Lung (tissue), 12 donors: ENCODE results near the gene MYLK2. TPM values are rescaled to one million over a fixed set of nuclear protein-coding genes. Genes with fewer than 3 reads are reported as not detected.

Experiments used
- ATAC-seq: fragments of 200-7000 bp; cut with Tn5 transposase; one replicate; pipeline ENCODE4 v1.9.1; 2020; ENCODE audit warnings: moderate number of reproducible peaks; ENCODE audit not compliant: insufficient read depth, low FRiP score
- DNase-seq, 3 donors: peaks; one replicate each; pipeline ENCODE4 v3.0.0-alpha.2; 2013 to 2017
- H3K27ac ChIP-seq, 2 donors: one replicate each; pipeline ENCODE4 v1.5.1; 2013; ENCODE audit warnings: mild to moderate bottlenecking in 2 of 2, moderate library complexity in 2 of 2, control low read depth in 1 of 2, inconsistent platforms in 1 of 2, low read depth in 1 of 2, low read length in 1 of 2
- H3K27me3 ChIP-seq, 3 donors: one replicate each; pipeline ENCODE4 v1.5.1; 2013; ENCODE audit warnings: low read length in 2 of 3; ENCODE audit not compliant: control insufficient read depth in 3 of 3, insufficient read depth in 3 of 3
- H3K36me3 ChIP-seq, 4 donors: one replicate each; pipeline ENCODE4 v1.5.1; 2013; ENCODE audit warnings: low read length in 4 of 4, mild to moderate bottlenecking in 1 of 4, moderate library complexity in 1 of 4; ENCODE audit not compliant: control insufficient read depth in 4 of 4, insufficient read depth in 4 of 4
- H3K4me1 ChIP-seq, 5 donors: one replicate each; pipeline ENCODE4 v1.5.1; 2013; ENCODE audit warnings: low read length in 5 of 5, mild to moderate bottlenecking in 2 of 5, moderate library complexity in 1 of 5; ENCODE audit not compliant: control insufficient read depth in 5 of 5, insufficient read depth in 5 of 5
- H3K4me3 ChIP-seq: one replicate; pipeline ENCODE4 v1.5.1; 2013; ENCODE audit warnings: mild to moderate bottlenecking, control low read depth, moderate library complexity
- H3K9ac ChIP-seq, 2 donors: one replicate each; pipeline ENCODE4 v1.5.1; 2013; ENCODE audit warnings: low read length in 2 of 2, control low read depth in 1 of 2; ENCODE audit not compliant: insufficient read depth in 1 of 2
- H3K9me3 ChIP-seq, 4 donors: one replicate each; pipeline ENCODE4 v1.5.1; 2013; ENCODE audit warnings: low read length in 3 of 4, mild to moderate bottlenecking in 1 of 4, moderate library complexity in 1 of 4; ENCODE audit not compliant: control insufficient read depth in 4 of 4, insufficient read depth in 3 of 4
- WGBS, 2 donors: extraction: QIAGEN DNeasy Blood & Tissue Kit; methylation state at CpG; one replicate each; pipeline ENCODE4 v1.1.7; 2013; 5-methylcytosine and 5-hydroxymethylcytosine counted together
- polyA plus RNA-seq, 2 donors: library from polyadenylated mRNA; stranded (reverse); fragments of 200-250 nt; gene quantifications; one replicate each; pipeline ENCODE4 v1.2.1, GENCODE V29; 2013
- total RNA-seq, 2 donors: library from RNA; depleted of rRNA in 1 of 2; stranded (reverse); fragments of >200 nt in 1 of 2; gene quantifications; one replicate each; pipeline ENCODE4 v1.2.1, GENCODE V29; 2014 to 2021
- TF ChIP-seq, protein P1 (sequence below): IDR thresholded peaks from 2 replicates; pipeline ENCODE4 v1.5.1; 2012; ENCODE audit warnings: mild to moderate bottlenecking; ENCODE audit errors: control extremely low read depth, extremely low read depth
- donor health status: control.
- donor health status: control.
- donor health status: Bipolar disorder and iron deficiency.
- donor health status: healthy.
- donor health status: DM: yes; HTN: yes; CAD: no.

MYLK2 gene
- total and polyA plus RNA-seq, 4 donors = 0.06 to 0.28 (median 0.26) TPM; not detected in 1

- Histone ChIP-seq H3K4me1 (peaks cover 0 to 23% (median 5%) of the 10 kb centered on the region in 5 donors), H3K4me3 (no peak overlapping the region), H3K9me3 (no peaks in the 10 kb centered on the region), H3K36me3 (no peaks in the 10 kb centered on the region), H3K9ac (no peak overlapping the region), H3K27ac (no peak overlapping the region), H3K27me3 (no peaks in the 10 kb centered on the region)
- TF ChIP-seq, protein P1, sequence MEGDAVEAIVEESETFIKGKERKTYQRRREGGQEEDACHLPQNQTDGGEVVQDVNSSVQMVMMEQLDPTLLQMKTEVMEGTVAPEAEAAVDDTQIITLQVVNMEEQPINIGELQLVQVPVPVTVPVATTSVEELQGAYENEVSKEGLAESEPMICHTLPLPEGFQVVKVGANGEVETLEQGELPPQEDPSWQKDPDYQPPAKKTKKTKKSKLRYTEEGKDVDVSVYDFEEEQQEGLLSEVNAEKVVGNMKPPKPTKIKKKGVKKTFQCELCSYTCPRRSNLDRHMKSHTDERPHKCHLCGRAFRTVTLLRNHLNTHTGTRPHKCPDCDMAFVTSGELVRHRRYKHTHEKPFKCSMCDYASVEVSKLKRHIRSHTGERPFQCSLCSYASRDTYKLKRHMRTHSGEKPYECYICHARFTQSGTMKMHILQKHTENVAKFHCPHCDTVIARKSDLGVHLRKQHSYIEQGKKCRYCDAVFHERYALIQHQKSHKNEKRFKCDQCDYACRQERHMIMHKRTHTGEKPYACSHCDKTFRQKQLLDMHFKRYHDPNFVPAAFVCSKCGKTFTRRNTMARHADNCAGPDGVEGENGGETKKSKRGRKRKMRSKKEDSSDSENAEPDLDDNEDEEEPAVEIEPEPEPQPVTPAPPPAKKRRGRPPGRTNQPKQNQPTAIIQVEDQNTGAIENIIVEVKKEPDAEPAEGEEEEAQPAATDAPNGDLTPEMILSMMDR = no peak
- DNase-seq = no peak
- 92 to 96% methylated on average over 5 of the region's 5 CpGs for WGBS, 2 donors
- ATAC-seq = no peak
These were observed 1.7 kb upstream of the MYLK2 start for GRCh38 chr20:31817461-31817860.

- 79 to 90% methylated on average over 8 of the region's 8 CpGs for WGBS, 2 donors
These were observed 714 bp upstream of the MYLK2 start for GRCh38 chr20:31818376-31818908.

GRCh38 chr20:31820228-31820627 lies 1.1 kb downstream of the MYLK2 start:
- no peak overlapping the region for H3K9ac ChIP-seq

More at GRCh38 chr20:31818376-31818908, 714 bp upstream of the MYLK2 start:
- Histone ChIP-seq H3K4me3 (no peak overlapping the region), H3K27ac (no peak overlapping the region), H3K9ac (no peak overlapping the region), H3K9me3 (no peaks in the 10 kb centered on the region), H3K27me3 (no peaks in the 10 kb centered on the region), H3K36me3 (no peaks in the 10 kb centered on the region), H3K4me1 (peaks cover 0 to 20% (median 5%) of the 10 kb centered on the region in 5 donors)
- no peak for ATAC-seq
- TF ChIP-seq, protein P1 = no peak
- no peak for DNase-seq

More at GRCh38 chr20:31820228-31820627, 1.1 kb downstream of the MYLK2 start:
- 89 to 91% methylated on average over 6 of the region's 6 CpGs for WGBS, 2 donors
- H3K4me1 ChIP-seq = peaks cover 0 to 20% (median 3%) of the 10 kb centered on the region in 5 donors
- DNase-seq (no peak), ATAC-seq (no peak)
- no peaks in the 10 kb centered on the region for H3K27me3 ChIP-seq
- H3K4me3 ChIP-seq = no peak overlapping the region
- no peaks in the 10 kb centered on the region for H3K36me3 ChIP-seq
- TF ChIP-seq, protein P1 = no peak
- H3K27ac ChIP-seq = no peak overlapping the region
- H3K9me3 ChIP-seq = no peaks in the 10 kb centered on the region
